ENCODE results near the gene PGR. TPM values are rescaled to one million over a fixed set of nuclear protein-coding genes. Genes with fewer than 3 reads are reported as not detected.

The PGR gene
- total and polyA plus RNA-seq, 2 of the 8 experiments (the other 6 are each of a cell fraction or from before 2014, with no cell fraction given) = 0.03 to 0.35 TPM

DNA sequence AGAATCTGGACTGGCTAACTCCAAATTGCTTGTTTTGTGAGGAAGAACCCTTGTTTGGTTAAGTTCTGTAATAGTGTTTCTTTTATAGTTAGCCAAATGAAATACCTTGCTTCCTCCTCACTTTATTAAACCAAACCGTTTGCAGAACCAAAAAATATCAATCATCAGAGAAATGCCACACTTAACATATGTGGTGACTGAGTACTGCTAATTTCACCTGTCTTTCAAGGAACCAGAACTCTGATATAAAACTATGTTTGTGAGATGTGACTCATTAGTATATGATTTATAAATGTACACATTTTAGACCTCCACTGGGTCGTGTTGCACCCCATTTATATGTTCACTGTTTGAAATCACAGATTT, 119.9 kb downstream of the PGR start:
- Histone ChIP-seq H4K91ac (replicated peaks; ENCODE audit: insufficient read length, low read length) (no peak overlapping the region), H2BK20ac (ENCODE audit: low read length) (no peak overlapping the region), H2BK12ac (ENCODE audit: low read depth, low read length) (no peak overlapping the region), H3K23ac (ENCODE audit: insufficient read length) (no peak overlapping the region), H3K27ac (ENCODE audit: low read depth, low read length) (no peak overlapping the region), H3K56ac (replicated peaks; ENCODE audit: insufficient read length, low read depth, low read length) (no peak overlapping the region), H3K27me3 (replicated peaks in 1 of 4; ENCODE audit: control insufficient read depth in 3 of 4, extremely low read depth in 1 of 4, insufficient read depth in 3 of 4, low read length in 3 of 4) (no peaks in the 10 kb centered on the region), H3K4me2 (ENCODE audit: insufficient read depth in 1 of 2, low read depth in 2 of 2, low read length in 2 of 2) (no peak overlapping the region), H2BK120ac (replicated peaks; ENCODE audit: low read depth, low read length) (no peak overlapping the region), H3K4me1 (replicated peaks in 1 of 4; ENCODE audit: control insufficient read depth in 3 of 4, insufficient read depth in 4 of 4, low read length in 3 of 4) (no peaks in the 10 kb centered on the region), H3K36me3 (ENCODE audit: control insufficient read depth in 2 of 4, insufficient read depth in 4 of 4, low read length in 3 of 4) (no peaks in the 10 kb centered on the region), H3K4ac (replicated peaks; ENCODE audit: insufficient read length, low read depth, low read length) (no peak overlapping the region), H3K9me3 (ENCODE audit: insufficient read depth in 2 of 2, low read depth in 1 of 2, low read length in 1 of 2) (no peaks in the 10 kb centered on the region), H2BK5ac (ENCODE audit: low read depth, low read length) (no peak overlapping the region), H4K8ac (ENCODE audit: extremely low read depth, insufficient read depth, low read length) (no peak overlapping the region), H2BK15ac (ENCODE audit: low read length) (no peak overlapping the region), H2AK5ac (ENCODE audit: low read depth, low read length) (no peak overlapping the region), H3K79me2 (ENCODE audit: control insufficient read depth in 1 of 2, insufficient read depth in 2 of 2, low read length in 2 of 2) (no peaks in the 10 kb centered on the region), H3K9ac (replicated peaks in 1 of 4; ENCODE audit: extremely low read depth in 1 of 4, low read depth in 3 of 4, low read length in 3 of 4) (no peak overlapping the region), H3K23me2 (ENCODE audit: low read depth, low read length) (no peaks in the 10 kb centered on the region), H3K4me3 (ENCODE audit: extremely low read depth in 1 of 4, insufficient read depth in 2 of 4, low read depth in 3 of 4, low read length in 4 of 4) (no peak overlapping the region), H3K18ac (ENCODE audit: extremely low read depth, low read length) (no peak overlapping the region), H3K79me1 (ENCODE audit: low read depth, low read length) (no peaks in the 10 kb centered on the region), H2AFZ (ENCODE audit: low read length) (no peak overlapping the region), H3K14ac (ENCODE audit: insufficient read length) (no peak overlapping the region), H4K20me1 (replicated peaks in 1 of 2; ENCODE audit: control insufficient read depth in 1 of 2, insufficient read depth in 2 of 2, low read length in 2 of 2) (no peaks in the 10 kb centered on the region), H4K5ac (ENCODE audit: insufficient read length, low read depth, low read length) (no peak overlapping the region)
- 85% methylated on average over 2 of the region's 2 CpGs; no CpG with 5 or more reads in 1 of the 2 experiments for WGBS, 2 experiments (ENCODE audit: extremely low coverage in 1 of 2, insufficient coverage in 1 of 2, insufficient read length in 1 of 2, insufficient replicate concordance in 2 of 2, low coverage in 1 of 2, low lambda C conversion rate in 2 of 2, missing lambda C conversion rate in 1 of 2)
- FAIRE-seq (no peak), DNase-seq (ENCODE audit: low read depth in 1 of 2, low spot score in 2 of 2) (no peak)
- CTCF ChIA-PET (ENCODE audit: partially characterized antibody) = no interaction called here
- POLR2A ChIA-PET (ENCODE audit: partially characterized antibody) = no interaction called here
- TF ChIP-seq EZH2 (IDR thresholded peaks at IDR 0.05; ENCODE audit: low read depth, low read length, severe bottlenecking) (no peak), SRF (IDR thresholded peaks at IDR 0.05; ENCODE audit: low read depth, low read length) (no peak), JUN (IDR thresholded peaks at IDR 0.05; ENCODE audit: low read depth, low read length) (no peak), SP4 (IDR thresholded peaks at IDR 0.05; ENCODE audit: low read length) (no peak), ATF2 (IDR thresholded peaks at IDR 0.05; ENCODE audit: low read length) (no peak), ASH2L (IDR thresholded peaks at IDR 0.05; ENCODE audit: low read length) (no peak), SUZ12 (IDR thresholded peaks at IDR 0.05; ENCODE audit: low read length) (no peak), POLR2AphosphoS5 (IDR thresholded peaks at IDR 0.05; ENCODE audit: low read depth, low read length) (no peak), GABPA (IDR thresholded peaks at IDR 0.05; ENCODE audit: borderline replicate concordance, insufficient read depth, low read length) (no peak), HDAC6 (IDR thresholded peaks at IDR 0.05; ENCODE audit: low read depth, low read length) (no peak)
- TF ChIP-seq, protein P1, sequence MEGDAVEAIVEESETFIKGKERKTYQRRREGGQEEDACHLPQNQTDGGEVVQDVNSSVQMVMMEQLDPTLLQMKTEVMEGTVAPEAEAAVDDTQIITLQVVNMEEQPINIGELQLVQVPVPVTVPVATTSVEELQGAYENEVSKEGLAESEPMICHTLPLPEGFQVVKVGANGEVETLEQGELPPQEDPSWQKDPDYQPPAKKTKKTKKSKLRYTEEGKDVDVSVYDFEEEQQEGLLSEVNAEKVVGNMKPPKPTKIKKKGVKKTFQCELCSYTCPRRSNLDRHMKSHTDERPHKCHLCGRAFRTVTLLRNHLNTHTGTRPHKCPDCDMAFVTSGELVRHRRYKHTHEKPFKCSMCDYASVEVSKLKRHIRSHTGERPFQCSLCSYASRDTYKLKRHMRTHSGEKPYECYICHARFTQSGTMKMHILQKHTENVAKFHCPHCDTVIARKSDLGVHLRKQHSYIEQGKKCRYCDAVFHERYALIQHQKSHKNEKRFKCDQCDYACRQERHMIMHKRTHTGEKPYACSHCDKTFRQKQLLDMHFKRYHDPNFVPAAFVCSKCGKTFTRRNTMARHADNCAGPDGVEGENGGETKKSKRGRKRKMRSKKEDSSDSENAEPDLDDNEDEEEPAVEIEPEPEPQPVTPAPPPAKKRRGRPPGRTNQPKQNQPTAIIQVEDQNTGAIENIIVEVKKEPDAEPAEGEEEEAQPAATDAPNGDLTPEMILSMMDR (IDR thresholded peaks at IDR 0.05; ENCODE audit: control extremely low read depth in 1 of 3, insufficient read depth in 1 of 3, low read depth in 1 of 3, low read length in 3 of 3) = no peak
